Mesodermal cell (in vitro differentiated cells): Measurements from ENCODE around the gene ARHGEF11.

ENCODE experiments used
- H3K27ac ChIP-seq: 2 replicates; pipeline ENCODE4 v1.7.0; 2013; ENCODE audit warnings: mild to moderate bottlenecking, low read depth, low read length, moderate library complexity; ENCODE audit not compliant: severe bottlenecking
- H3K36me3 ChIP-seq: 2 replicates; pipeline ENCODE4 v1.7.1; 2013; ENCODE audit warnings: mild to moderate bottlenecking, low read length, moderate library complexity; ENCODE audit not compliant: control insufficient read depth, insufficient read depth
- H3K4me1 ChIP-seq: one replicate; pipeline ENCODE4 v1.7.1; 2013; ENCODE audit warnings: mild to moderate bottlenecking, low read length; ENCODE audit not compliant: insufficient read depth, control insufficient read depth, poor library complexity, severe bottlenecking
- H3K4me3 ChIP-seq: 2 replicates; pipeline ENCODE4 v1.7.0; 2013; ENCODE audit warnings: low read length, control low read depth, mild to moderate bottlenecking; ENCODE audit not compliant: insufficient read depth, poor library complexity, severe bottlenecking; ENCODE audit errors: extremely low read depth
- H3K9me3 ChIP-seq: 2 replicates; pipeline ENCODE4 v1.7.1; 2013; ENCODE audit warnings: mild to moderate bottlenecking, low read length, moderate library complexity; ENCODE audit not compliant: control insufficient read depth
- WGBS, 2 experiments: methylation state at CpG; one replicate each; pipeline ENCODE4 v1.1.5; 2013; ENCODE audit warnings: missing lambda C conversion rate in 2 of 2; ENCODE audit not compliant: insufficient coverage in 2 of 2; 5-methylcytosine and 5-hydroxymethylcytosine counted together

The ARHGEF11 gene

DNA sequence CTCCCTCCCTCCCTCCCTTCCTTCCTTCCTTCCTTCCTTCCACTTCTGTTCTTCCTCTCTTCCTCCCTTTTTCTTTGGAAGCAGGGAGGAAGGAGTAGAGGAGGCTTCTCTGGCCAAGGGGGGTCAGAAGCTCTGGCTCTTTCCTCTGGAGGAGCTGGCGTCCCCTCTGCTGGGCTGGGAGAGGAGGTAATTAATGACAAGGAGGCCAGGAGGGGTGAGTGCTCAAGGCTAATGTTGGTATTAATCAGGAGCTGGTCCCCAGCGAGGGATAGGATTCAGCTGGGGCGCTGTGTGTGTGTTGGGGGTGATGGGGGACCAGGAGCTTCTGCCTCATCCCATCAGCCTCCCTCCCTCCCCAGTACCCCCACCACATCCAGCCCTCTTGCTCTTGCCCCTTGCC, 158.2 kb downstream of the ARHGEF11 start:
- H3K27ac ChIP-seq = no peak overlapping the region
- H3K4me3 ChIP-seq = no peak overlapping the region
- H3K9me3 ChIP-seq = no peaks in the 10 kb centered on the region
- peaks cover 29% of the 10 kb centered on the region for H3K4me1 ChIP-seq
- WGBS, 2 experiments = no CpG with 5 or more reads among the region's 3 CpGs
- H3K36me3 ChIP-seq = no peaks in the 10 kb centered on the region

GRCh38 chr1:156886583-156887281, 158.8 kb downstream of the ARHGEF11 start:
- no peaks in the 10 kb centered on the region for H3K9me3 ChIP-seq
- no peak overlapping the region for H3K4me3 ChIP-seq
- 6 to 48% methylated on average over 2 of the region's 6 CpGs for WGBS, 2 experiments
- no peaks in the 10 kb centered on the region for H3K36me3 ChIP-seq
- peaks cover 29% of the 10 kb centered on the region for H3K4me1 ChIP-seq
- no peak overlapping the region for H3K27ac ChIP-seq

GRCh38 chr1:156885880-156886355, 159.6 kb downstream of the ARHGEF11 start:
- H3K4me1 ChIP-seq = peaks cover 29% of the 10 kb centered on the region

DNA sequence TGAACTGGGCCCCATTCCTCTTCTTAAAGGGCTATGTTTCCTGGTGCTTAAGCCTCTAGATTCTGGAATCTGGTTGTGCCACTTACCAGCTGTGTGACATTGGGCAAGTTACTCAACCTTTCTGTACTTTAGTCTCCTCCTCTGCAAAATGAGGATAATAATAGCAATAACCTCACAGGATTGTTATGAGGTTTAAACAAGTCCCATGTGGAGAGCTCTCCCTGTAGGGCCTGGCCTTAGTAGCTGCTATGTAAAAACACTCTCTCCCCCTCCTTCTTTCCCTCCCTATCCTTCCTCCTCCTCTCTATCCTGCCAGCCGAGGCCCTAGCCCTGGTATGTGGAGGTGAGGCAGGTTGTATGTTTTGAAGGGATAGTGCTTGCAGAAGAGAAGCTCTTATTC, 160.2 kb downstream of the ARHGEF11 start:
- Histone ChIP-seq H3K4me3 (no peak overlapping the region), H3K9me3 (no peaks in the 10 kb centered on the region), H3K36me3 (no peaks in the 10 kb centered on the region), H3K27ac (no peak overlapping the region), H3K4me1 (peaks cover 29% of the 10 kb centered on the region)
- no CpG with 5 or more reads among the region's 1 CpG for WGBS, 2 experiments

More at GRCh38 chr1:156885880-156886355, 159.6 kb downstream of the ARHGEF11 start:
- 74 to 84% methylated on average over 8 of the region's 13 CpGs for WGBS, 2 experiments
- no peaks in the 10 kb centered on the region for H3K9me3 ChIP-seq
- no peak overlapping the region for H3K27ac ChIP-seq
- no peak overlapping the region for H3K4me3 ChIP-seq
- no peaks in the 10 kb centered on the region for H3K36me3 ChIP-seq
